GM19043 (cell line): Measurements from ENCODE around the gene GTPBP4.
A peak's percentile ranks its signal among the peaks of the same experiment; 100 is the strongest.
"Not testable (repeated sequence)": the region's sequence is repeated elsewhere in the genome, so short reads cannot be mapped to it uniquely, and the experiment has no call there.

Source experiments
- ATAC-seq: cut with Tn5 transposase; IDR thresholded peaks from one replicate; pipeline ENCODE4 v1.9.1; 2021; ENCODE audit warnings: low read depth; ENCODE audit not compliant: unreplicated experiment

GTPBP4 gene

GRCh38 chr10:1022413-1022812, 34.2 kb downstream of the GTPBP4 start:
- no peak for ATAC-seq

- no peak for ATAC-seq
Observed at GRCh38 chr10:1024103-1024502, 35.9 kb downstream of the GTPBP4 start.

- no peak for ATAC-seq
Observed at GRCh38 chr10:1025683-1026082, 37.4 kb downstream of the GTPBP4 start, which contains the start of gene IDI2. Gene IDI2 (minus strand): TSS chr10:1025859. CDS start chr10:1024723, 1,136 bp downstream.

- no peak for ATAC-seq
Observed at GRCh38 chr10:1026578-1026977, 38.3 kb downstream of the GTPBP4 start.

- no peak for ATAC-seq
Observed at GRCh38 chr10:1029838-1030237, 41.6 kb downstream of the GTPBP4 start.

- no peak for ATAC-seq
Observed at GRCh38 chr10:1033601-1034000, 45.4 kb downstream of the GTPBP4 start.

- ATAC-seq, result no peak
Observed at GRCh38 chr10:1034758-1035157, 46.5 kb downstream of the GTPBP4 start.

GRCh38 chr10:1035201-1035600, 47.0 kb downstream of the GTPBP4 start:
- no peak for ATAC-seq

- peak; percentile 85 for ATAC-seq
Observed at GRCh38 chr10:1036341-1036791, 48.1 kb downstream of the GTPBP4 start.

- ATAC-seq, result no peak
Observed at GRCh38 chr10:1037098-1037497, 48.9 kb downstream of the GTPBP4 start.

GRCh38 chr10:1038769-1039168, 50.5 kb downstream of the GTPBP4 start:
- not testable (repeated sequence) for ATAC-seq

GRCh38 chr10:1040133-1040532, 51.9 kb downstream of the GTPBP4 start:
- no peak for ATAC-seq

GRCh38 chr10:1041514-1041913, 53.3 kb downstream of the GTPBP4 start:
- ATAC-seq, result no peak

GRCh38 chr10:1043532-1043995, 55.3 kb downstream of the GTPBP4 start:
- peak; percentile 71 for ATAC-seq

- no peak for ATAC-seq
Observed at GRCh38 chr10:1044146-1044545, 55.9 kb downstream of the GTPBP4 start.

- no peak for ATAC-seq
Observed at GRCh38 chr10:1044964-1045363, 56.7 kb downstream of the GTPBP4 start.

- no peak for ATAC-seq
Observed at GRCh38 chr10:1045415-1045814, 57.2 kb downstream of the GTPBP4 start.

- no peak for ATAC-seq
Observed at GRCh38 chr10:1047937-1048336, 59.7 kb downstream of the GTPBP4 start.

GRCh38 chr10:1048349-1048731, 60.1 kb downstream of the GTPBP4 start:
- ATAC-seq, result peak; percentile 1

GRCh38 chr10:1048732-1049424, 60.6 kb downstream of the GTPBP4 start, which contains the start of gene IDI1:
Gene IDI1 (minus strand): TSS chr10:1049119. CDS start chr10:1049003, 116 bp downstream.
- peak; percentile 82 for ATAC-seq

GRCh38 chr10:1049425-1049958, 61.3 kb downstream of the GTPBP4 start:
- ATAC-seq, result no peak

- no peak for ATAC-seq
Observed at GRCh38 chr10:1050145-1050544, 61.9 kb downstream of the GTPBP4 start.
